HG03139 (cell line): ENCODE data around the gene TSPAN19.

Experiments used
- ATAC-seq: cut with Tn5 transposase; IDR thresholded peaks from one replicate; pipeline ENCODE4 v1.9.1; 2021; ENCODE audit not compliant: unreplicated experiment

The TSPAN19 gene

DNA sequence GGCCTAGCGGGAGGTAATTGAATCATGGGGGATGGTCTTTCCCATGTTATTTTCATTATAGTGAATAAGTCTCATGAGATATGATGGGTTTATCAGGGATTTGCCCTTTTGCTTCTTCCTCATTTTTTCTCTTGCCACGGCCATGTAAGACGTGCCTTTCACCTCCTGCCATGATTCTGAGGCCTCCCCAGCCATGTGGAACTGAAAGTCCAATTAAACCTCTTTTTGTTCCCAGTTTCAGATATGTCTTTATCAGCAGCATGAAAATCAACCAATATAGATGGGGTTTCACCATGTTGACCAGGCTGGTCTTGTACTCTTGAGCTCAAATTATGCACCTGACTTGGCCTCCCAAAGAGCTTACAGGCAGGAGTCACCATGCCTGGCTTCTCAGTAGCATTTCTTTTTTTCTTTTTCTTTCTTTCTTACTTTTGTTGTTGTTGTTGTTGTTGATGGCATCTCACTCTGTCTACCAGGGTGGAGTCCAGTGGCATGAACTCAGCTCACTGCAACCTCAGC is 33.2 kb downstream of the TSPAN19 start:
- no peak for ATAC-seq

DNA sequence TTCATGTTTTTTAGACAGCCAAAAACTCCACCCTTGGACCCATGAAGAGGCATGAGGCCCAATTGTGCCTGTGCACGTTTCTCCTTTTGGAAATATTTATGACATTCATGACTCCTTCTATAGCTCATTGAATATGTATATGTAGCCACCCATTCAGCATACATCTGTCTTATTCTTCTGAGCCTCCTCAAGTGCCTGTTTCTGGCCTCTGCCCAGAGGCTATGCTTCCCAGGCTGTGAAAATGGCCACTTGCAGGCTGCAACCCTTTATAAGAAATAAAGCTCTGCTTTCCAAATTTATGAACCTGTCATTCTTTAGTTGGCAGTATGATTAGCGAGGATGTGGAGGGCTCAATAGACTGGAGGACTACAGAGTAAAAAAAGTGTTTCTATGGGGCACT is 35.3 kb downstream of the TSPAN19 start:
- no peak for ATAC-seq

DNA sequence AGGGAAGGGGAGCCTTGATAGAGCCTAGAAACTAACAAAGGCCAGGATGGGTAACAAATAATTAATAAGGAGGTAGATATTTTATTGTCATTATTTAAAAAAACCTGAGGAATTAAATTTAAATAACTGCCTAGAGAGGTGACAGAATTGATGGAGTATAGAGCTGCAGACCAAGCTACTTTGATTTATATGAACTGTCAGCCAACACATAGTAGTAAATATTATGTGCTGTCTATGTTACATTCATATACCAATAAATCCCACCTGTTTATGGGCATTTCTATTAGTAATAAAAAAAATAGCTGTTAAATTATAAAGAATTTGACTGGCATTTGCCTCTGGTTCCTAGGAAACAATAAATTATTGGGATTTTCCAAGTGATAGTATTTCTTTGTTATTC is 37.7 kb downstream of the TSPAN19 start:
- no peak for ATAC-seq

DNA sequence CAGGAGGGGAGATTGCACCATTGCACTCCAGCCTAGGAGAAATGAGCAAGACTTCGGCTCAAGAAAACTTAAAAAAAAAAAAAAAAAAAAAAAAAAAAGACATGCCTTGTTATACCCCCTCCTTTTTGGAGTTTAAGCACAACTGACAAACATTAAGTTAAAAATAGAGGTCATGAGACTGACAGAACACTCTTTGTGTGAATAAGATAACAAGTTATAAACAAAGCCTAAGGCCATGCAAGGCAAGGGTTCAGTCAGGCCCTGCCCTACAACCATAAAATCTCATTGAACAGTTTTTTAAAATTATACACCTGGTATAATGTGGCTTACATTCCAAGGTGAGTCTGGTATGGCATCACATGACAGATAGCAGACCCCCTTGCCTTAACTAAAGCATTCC is 39.3 kb downstream of the TSPAN19 start:
- ATAC-seq, result no peak

DNA sequence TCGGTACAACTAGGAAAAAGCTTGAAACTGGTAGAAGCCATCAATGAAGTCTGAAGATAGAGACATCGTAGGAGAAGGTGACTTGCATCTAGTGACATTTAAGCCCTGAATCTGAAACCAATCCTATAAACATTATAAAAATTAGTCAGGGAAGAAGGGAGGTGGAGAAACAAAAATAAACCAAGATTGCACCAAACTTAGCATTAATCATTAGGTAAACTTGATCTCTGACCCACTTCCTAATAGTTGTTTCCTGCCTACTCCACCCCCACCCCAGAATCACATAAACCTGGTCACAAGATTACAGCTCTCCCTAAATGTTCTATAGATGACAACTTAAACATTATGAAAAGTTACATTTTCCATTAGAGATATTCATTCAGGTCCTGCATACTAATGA is 40.4 kb downstream of the TSPAN19 start:
- ATAC-seq, result no peak

DNA sequence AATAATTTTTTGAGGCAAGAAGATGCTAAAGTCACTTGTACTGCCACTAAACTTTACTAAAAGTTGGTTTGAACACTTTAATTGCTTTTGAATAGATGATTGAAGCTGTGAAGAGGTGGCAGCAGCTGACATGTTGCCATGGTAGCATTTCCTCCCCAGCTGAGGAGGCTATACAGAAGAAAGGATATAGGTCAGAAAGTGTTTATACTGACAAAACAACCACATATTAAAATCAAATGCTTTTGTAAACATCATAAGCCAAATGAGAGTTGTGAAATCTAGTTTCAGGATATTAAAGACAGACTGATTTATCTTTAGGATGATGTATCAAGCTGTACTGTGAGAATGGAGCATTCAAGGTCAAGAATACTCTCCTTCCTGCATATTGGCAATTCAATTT is 41.7 kb downstream of the TSPAN19 start:
- ATAC-seq, result no peak

DNA sequence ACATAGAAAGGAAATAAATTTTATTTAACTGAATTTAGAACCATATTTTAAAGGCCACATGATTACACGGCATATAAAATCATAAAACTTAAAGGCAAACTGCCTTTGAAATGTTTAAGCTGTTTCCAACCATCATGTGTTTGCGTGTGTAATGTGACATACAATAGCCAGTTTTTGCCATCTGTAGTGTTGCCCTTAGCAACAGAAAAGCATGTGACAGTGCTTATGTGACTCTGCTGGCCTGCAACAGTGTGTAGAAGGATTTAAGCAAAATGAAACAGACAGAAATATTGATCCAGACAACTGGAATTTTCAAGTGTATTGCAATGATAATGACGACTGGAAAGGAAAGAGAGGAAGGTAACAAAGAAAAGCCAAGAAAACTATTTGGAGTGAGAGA is 49.5 kb downstream of the TSPAN19 start:
- no peak for ATAC-seq

DNA sequence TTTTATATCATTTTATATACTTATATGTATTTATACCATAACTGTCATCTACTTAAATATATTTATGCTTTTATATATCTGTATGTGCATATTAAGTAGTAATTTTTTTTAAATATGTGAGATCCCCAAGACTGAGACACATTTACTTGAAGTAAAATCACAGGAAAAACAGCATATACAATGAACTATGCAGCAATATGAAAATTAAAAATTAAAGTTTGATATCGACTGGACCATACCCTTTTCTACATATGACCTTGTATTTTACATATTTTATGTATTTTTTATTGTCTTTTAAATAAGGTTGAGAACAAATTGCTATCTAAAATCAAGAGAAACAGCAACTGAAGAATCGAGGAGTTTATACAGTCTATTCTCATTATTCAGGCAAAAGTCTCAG is 50.0 kb downstream of the TSPAN19 start:
- no peak for ATAC-seq

DNA sequence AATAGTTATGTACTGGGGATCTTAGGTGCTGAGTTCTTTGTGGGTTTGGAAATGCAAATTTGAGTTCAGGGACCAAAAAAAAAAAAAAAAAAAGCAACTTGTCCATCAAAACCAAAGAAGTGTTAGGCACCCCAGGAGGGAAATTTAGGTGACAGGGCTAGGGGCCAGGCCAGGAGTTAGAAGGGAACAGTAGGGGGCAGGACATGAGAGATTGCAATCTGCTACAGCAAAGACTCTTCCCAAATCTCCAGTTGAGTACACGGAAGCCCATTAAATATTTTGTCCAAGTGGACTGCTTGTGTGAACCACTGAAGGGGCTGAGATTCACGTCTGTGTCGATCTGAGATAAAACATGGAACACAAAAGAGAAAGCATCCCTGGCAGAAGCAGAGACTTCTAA is 52.8 kb downstream of the TSPAN19 start:
- ATAC-seq, result no peak

DNA sequence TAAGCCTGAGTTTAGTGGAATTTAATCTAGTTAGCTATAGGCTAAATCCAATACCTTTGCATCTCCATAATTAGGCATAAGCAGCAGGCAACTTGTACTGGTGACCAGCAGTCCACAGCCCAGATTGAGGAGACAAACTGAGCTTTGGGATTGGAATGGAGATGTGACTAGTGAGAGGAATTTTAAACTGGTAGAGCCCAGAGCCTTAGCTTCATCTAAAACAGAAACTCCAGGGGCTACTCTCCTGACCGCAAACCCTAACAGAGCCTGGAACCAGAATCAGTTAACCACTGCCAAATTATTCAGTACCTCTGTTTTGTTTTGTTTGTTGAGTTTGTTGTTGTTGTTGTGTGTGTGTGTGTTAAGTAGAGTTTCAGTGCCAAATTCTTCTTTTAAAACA is 53.2 kb downstream of the TSPAN19 start:
- no peak for ATAC-seq

DNA sequence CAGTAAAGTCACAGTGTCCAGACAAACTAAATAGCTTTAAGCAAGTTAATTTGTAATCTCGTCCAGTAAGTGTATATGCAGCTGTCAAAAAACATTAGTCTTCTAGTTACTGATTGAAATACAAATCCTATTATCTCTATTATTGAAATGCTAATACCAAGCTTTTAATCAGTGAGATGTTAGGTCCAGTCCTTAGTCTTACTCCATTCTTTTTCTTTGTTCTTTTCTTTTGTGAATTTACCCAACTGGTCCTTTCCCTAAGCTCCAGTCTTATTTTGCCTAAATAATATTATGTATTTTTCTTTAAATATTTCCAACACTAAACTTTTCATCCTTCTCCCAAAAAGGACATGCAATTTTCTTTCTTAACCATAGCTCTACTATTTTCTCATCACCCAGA is 57.2 kb downstream of the TSPAN19 start:
- ATAC-seq, result no peak

DNA sequence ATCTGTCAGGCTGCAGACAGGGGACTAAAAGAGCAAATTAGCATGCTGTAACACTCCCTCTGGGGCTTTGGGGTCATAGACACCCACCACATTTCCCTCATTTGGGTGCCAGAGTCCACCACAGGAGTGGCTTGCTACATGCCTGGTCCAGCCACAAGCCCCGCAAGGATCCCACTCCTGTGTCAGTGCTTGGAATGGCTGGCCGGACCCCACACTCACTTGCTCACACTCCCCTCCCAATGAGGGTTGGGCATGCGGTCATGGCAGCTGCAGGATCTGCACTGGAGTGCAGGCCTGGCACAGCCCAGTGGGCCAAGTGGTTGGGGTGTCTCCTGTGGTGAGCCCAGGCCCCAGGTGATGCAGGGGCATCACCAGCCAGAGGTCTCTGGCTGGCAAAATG is 59.9 kb downstream of the TSPAN19 start:
- ATAC-seq, result no peak

DNA sequence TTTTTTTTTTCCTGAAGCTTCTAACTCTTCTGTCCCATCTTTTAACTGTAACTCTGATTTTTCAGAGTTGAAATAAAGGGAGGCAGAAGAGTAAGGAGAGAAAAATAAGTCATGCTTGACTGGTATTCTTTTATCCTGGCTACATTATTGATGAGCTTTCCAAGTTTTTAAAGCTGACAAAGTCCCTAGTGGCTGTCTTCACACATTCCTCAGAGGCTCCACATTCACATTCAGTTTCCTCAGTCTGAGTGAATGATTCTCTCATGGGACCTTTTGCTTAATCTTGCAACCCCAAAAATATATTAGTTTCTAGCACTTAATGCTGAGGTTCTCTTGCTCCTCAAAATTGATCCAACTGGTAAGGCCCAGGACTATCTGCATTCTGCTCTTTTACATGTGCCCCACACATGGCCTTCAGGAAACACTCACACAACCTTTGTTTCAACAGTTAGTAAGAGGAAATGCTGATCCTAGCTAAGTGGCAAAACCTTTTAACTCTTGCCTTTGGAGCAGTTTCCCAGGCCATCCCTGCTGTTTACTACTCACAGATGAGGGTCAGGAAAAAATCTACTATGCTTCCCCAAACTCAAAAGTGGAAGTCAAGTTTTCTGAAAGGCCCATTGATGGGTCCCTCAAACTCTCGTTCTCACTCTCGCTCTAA is 61.8 kb downstream of the TSPAN19 start:
- no peak for ATAC-seq

DNA sequence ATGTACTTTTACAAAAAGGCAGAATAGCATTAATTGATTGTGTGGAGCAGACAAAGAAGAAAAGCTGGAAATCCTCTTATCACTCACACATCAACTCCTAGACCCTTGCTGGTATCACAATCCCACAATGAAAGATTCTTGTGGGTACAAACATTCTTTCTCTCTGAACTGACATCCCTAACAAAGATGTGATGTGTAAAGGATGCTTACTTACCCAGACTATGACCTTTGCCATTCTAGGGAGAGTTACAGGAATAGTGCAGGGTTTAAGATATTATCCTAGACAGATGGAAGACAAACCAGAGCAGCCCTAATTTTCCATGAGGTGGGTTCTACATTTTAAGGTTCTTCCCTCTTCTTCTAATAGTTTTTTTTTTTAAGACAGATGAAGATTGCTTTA is 63.1 kb downstream of the TSPAN19 start:
- no peak for ATAC-seq

DNA sequence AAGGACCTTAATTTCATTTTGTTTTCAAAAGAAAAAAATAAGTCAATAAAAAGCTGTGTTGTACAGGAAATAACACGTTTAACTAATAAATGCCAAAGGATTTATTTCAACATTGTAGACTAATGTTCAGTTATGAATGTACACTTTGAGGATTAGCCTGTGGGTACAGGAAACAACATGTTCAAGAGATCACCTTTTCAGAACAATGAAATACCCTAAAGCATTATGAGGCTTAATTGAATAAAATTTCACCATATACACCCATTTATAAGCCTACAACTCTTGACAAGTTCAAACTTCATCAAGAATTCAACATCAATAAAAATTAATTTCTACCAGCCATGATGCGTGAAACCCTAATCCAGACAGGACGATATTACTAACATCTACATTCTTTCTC is 66.9 kb downstream of the TSPAN19 start:
- no peak for ATAC-seq
